ENCODE results near the gene DIP2C. TPM values are rescaled to one million over a fixed set of nuclear protein-coding genes. Genes with fewer than 3 reads are reported as not detected.

DIP2C gene
- polyA plus RNA-seq, 1 of the 3 experiments (the other 2 are of a cell fraction): 8.7 TPM

DNA sequence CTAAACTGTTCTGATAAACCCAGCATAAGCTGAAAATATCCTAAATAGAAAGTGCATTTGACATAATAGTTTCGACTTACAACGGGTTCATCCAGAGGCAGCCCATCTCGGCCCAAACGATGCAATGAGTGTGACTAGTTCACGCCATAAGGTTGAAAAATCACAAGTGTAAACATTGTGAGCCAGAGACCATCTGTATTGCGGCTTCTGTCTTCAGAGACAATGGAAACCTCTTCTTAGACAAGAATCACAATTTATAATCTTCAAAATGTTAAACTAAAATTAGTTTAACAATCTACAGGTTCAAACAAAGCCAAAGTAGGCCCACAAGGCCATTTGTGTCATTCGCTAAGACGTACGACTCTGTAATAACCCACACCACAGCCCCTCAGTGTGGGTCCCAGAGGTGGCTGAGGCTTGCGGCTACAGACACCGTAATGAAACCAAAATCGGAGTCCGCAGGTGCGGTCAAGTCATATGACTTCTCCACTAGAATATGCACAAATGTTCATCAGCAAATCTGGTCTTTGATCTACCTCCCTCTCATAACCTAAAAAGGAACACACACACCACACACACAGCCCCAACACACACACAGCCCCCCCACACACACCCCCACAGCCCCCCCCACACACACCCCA, 81.8 kb downstream of the DIP2C start (continued):
- TF ChIP-seq JUND (IDR thresholded peaks at IDR 0.05): no peak
- no peak for TF ChIP-seq RFX5 (IDR thresholded peaks at IDR 0.05; ENCODE audit: low read length)
- no peak for TF ChIP-seq IRF3 (IDR thresholded peaks at IDR 0.05; ENCODE audit: low read depth, low read length)
- no peak for TF ChIP-seq RCOR1 (IDR thresholded peaks at IDR 0.05; ENCODE audit: low read length)

DNA sequence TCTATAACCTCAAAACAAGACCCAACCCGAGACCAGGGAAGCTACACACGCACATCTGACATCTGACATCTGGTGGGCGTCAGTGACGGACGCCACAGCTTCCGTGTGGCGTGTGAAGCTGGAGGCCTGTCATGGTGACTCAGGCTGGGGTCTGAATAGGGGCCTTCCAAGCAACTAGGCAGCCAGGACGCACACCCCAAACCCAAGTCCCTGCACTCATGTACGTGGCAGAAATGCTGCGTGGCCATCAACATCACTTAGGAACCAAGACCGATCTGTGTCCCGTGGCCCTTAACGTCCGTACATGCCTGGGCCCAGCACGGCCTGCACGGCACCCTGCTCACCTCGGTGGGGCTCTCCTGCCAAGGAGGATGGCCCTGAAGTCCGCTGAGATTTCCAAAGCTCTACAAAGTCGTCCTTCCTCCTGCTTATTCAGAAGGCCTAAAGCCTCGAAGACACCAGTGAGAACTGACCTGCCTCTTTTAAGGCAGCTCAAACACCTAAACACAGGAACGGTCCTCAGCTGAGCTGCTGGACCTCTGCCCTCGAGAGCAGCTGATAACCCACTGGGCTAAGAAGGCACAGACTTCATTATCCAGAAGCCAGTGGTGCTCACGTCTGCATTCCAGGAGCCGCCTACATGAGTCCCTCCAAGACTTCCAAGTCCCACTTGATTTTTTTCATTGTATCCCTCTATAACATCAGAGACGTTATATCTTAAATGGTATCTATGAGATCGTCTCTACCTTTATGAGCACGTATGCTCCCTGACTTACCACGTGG, 82.5 kb downstream of the DIP2C start:
- Histone ChIP-seq H3K27me3 (ENCODE audit: insufficient read depth) (no peaks in the 10 kb centered on the region), H3K4me3 (ENCODE audit: low read depth in 2 of 2, low read length in 1 of 2) (no peak overlapping the region), H3K4me1 (ENCODE audit: control insufficient read depth in 1 of 2, insufficient read depth in 2 of 2, low read depth in 1 of 2, low read length in 1 of 2) (peaks cover 6 to 8% of the 10 kb centered on the region in 2 experiments; a peak in 1 of 4 replicates), H3K9me3 (no peaks in the 10 kb centered on the region), H3K9me2 (no peaks in the 10 kb centered on the region), H3K36me3 (replicated peaks in 1 of 2; ENCODE audit: control insufficient read depth in 1 of 2, insufficient read depth in 2 of 2, low read length in 1 of 2) (no peaks in the 10 kb centered on the region), H3K4me2 (no peak overlapping the region), H3K27ac (ENCODE audit: low read depth in 2 of 2, low read length in 1 of 2) (no peak overlapping the region), H3K9ac (no peak overlapping the region), H3F3A (replicated peaks; ENCODE audit: insufficient read depth) (peaks cover 28% of the 10 kb centered on the region), H2AFZ (ENCODE audit: low read depth) (no peak overlapping the region), H4K20me1 (ENCODE audit: insufficient read depth) (peaks cover 63% of the 10 kb centered on the region), H3K79me2 (ENCODE audit: insufficient read depth) (peaks cover 61% of the 10 kb centered on the region)
- TF ChIP-seq RCOR1 (IDR thresholded peaks at IDR 0.05; ENCODE audit: low read length) (no peak), EZH2phosphoT487 (IDR thresholded peaks at IDR 0.05; ENCODE audit: borderline replicate concordance, low read depth) (no peak), EP300 (IDR thresholded peaks at IDR 0.05; ENCODE audit: borderline replicate concordance in 1 of 2, low read depth in 1 of 2, low read length in 1 of 2) (no peak), FOXM1 (IDR thresholded peaks at IDR 0.05; ENCODE audit: low read depth) (no peak), FOXJ3 (CRISPR knock-in tag; IDR thresholded peaks at IDR 0.05) (no peak), MAX (IDR thresholded peaks at IDR 0.05; ENCODE audit: low read depth) (no peak), TAF1 (IDR thresholded peaks at IDR 0.05; ENCODE audit: borderline replicate concordance, low read depth, low read length) (no peak), RAD21 (IDR thresholded peaks at IDR 0.05; ENCODE audit: low read length) (no peak), NRF1 (IDR thresholded peaks at IDR 0.05; ENCODE audit: low read depth, low read length) (no peak), FOSL2 (IDR thresholded peaks at IDR 0.05; ENCODE audit: borderline replicate concordance, low read depth) (no peak), TEAD4 (IDR thresholded peaks at IDR 0.05; ENCODE audit: borderline replicate concordance, insufficient read depth) (no peak), ZBTB33 (IDR thresholded peaks at IDR 0.05; ENCODE audit: borderline replicate concordance, low read depth) (no peak), TCF12 (IDR thresholded peaks at IDR 0.05) (no peak), ELF1 (IDR thresholded peaks at IDR 0.05) (no peak), SMC3 (IDR thresholded peaks at IDR 0.05; ENCODE audit: low read depth, low read length) (no peak)
- TF ChIP-seq, protein P1, sequence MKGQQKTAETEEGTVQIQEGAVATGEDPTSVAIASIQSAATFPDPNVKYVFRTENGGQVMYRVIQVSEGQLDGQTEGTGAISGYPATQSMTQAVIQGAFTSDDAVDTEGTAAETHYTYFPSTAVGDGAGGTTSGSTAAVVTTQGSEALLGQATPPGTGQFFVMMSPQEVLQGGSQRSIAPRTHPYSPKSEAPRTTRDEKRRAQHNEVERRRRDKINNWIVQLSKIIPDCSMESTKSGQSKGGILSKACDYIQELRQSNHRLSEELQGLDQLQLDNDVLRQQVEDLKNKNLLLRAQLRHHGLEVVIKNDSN (IDR thresholded peaks at IDR 0.05; ENCODE audit: borderline replicate concordance, low read depth): no peak
- TF ChIP-seq, protein P2, sequence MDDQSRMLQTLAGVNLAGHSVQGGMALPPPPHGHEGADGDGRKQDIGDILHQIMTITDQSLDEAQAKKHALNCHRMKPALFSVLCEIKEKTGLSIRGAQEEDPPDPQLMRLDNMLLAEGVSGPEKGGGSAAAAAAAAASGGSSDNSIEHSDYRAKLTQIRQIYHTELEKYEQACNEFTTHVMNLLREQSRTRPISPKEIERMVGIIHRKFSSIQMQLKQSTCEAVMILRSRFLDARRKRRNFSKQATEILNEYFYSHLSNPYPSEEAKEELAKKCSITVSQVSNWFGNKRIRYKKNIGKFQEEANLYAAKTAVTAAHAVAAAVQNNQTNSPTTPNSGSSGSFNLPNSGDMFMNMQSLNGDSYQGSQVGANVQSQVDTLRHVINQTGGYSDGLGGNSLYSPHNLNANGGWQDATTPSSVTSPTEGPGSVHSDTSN (IDR thresholded peaks at IDR 0.05): no peak
- TF ChIP-seq, protein P3, sequence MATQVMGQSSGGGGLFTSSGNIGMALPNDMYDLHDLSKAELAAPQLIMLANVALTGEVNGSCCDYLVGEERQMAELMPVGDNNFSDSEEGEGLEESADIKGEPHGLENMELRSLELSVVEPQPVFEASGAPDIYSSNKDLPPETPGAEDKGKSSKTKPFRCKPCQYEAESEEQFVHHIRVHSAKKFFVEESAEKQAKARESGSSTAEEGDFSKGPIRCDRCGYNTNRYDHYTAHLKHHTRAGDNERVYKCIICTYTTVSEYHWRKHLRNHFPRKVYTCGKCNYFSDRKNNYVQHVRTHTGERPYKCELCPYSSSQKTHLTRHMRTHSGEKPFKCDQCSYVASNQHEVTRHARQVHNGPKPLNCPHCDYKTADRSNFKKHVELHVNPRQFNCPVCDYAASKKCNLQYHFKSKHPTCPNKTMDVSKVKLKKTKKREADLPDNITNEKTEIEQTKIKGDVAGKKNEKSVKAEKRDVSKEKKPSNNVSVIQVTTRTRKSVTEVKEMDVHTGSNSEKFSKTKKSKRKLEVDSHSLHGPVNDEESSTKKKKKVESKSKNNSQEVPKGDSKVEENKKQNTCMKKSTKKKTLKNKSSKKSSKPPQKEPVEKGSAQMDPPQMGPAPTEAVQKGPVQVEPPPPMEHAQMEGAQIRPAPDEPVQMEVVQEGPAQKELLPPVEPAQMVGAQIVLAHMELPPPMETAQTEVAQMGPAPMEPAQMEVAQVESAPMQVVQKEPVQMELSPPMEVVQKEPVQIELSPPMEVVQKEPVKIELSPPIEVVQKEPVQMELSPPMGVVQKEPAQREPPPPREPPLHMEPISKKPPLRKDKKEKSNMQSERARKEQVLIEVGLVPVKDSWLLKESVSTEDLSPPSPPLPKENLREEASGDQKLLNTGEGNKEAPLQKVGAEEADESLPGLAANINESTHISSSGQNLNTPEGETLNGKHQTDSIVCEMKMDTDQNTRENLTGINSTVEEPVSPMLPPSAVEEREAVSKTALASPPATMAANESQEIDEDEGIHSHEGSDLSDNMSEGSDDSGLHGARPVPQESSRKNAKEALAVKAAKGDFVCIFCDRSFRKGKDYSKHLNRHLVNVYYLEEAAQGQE (IDR thresholded peaks at IDR 0.05; ENCODE audit: low read depth, low read length): no peak
- CTCF ChIA-PET: interaction anchor here (1.4 to 1.5 kb wide), 2 partner anchors 9 to 10 kb away, joined by 3 read pairs; no protein-coding TSS in a partner anchor
- no peak for DNase-seq
- POLR2A ChIA-PET: no interaction called here
- WGBS (ENCODE audit: low lambda C conversion rate): 96% methylated on average over 25 of the region's 28 CpGs
